Spleen (tissue), 7 donors: ENCODE data around the gene HOXB7.

Source experiments
- POLR2AphosphoS5 ChIP-seq, 3 donors: sonication (generic); formaldehyde crosslinking; IDR thresholded peaks; one replicate each; pipeline ENCODE4 v1.5.1; 2017; ENCODE audit warnings: antibody characterized with exemption in 3 of 3
- TF ChIP-seq, protein P1 (sequence below), 11 experiments: fragments of 200-600 bp in 7 of 11; fragments of 450-650 bp in 4 of 11; sonication (generic) in 4 of 11; IDR thresholded peaks in 8 of 11; conservative IDR thresholded peaks in 3 of 11; 1 replicate in 7 of 11; 2 replicates in 4 of 11; pipeline versions ENCODE4 v1.4.0 to v1.8.0; 2016 to 2021; ENCODE audit warnings: antibody characterized with exemption in 11 of 11, inconsistent platforms in 4 of 11, mild to moderate bottlenecking in 1 of 11
- donor health status: DM: no; HTN: no; CAD: no; lungs with moderate emphysema.
- donor health status: DM: no; HTN: no; CAD: no.
- donor health status: DM: no; HTN: no; CAD: no.

- TF ChIP-seq, protein P1, sequence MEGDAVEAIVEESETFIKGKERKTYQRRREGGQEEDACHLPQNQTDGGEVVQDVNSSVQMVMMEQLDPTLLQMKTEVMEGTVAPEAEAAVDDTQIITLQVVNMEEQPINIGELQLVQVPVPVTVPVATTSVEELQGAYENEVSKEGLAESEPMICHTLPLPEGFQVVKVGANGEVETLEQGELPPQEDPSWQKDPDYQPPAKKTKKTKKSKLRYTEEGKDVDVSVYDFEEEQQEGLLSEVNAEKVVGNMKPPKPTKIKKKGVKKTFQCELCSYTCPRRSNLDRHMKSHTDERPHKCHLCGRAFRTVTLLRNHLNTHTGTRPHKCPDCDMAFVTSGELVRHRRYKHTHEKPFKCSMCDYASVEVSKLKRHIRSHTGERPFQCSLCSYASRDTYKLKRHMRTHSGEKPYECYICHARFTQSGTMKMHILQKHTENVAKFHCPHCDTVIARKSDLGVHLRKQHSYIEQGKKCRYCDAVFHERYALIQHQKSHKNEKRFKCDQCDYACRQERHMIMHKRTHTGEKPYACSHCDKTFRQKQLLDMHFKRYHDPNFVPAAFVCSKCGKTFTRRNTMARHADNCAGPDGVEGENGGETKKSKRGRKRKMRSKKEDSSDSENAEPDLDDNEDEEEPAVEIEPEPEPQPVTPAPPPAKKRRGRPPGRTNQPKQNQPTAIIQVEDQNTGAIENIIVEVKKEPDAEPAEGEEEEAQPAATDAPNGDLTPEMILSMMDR (IDR thresholded peaks at IDR 0.05 in 8 of 11, conservative IDR thresholded peaks at IDR 0.05 in 3 of 11), result no peak
- no peak for TF ChIP-seq POLR2AphosphoS5 (IDR thresholded peaks at IDR 0.05)
Measured at GRCh38 chr17:48627118-48627597, 16.3 kb upstream of the HOXB7 start.
